ENCODE results near the gene HDGF.

DNA sequence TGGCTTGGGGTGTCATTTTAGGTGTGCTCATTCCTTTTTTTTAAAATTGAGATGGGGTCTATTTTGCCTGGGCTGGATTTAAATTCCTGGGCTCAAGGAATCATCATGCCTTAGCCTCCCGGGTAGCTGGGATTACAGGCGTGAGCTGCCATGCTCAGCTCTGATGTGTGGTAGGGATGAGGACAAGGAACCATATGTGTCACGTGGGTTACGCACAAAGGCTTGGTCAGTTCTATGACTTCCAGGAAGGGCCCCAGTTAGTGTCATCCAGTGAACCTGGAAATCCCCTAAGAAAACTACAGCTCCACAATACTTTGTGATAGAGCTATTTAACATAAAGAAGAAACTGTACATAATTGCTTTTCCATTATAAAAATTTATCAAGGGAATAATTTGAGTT lies 29.9 kb downstream of the HDGF start:
- no peak for TF ChIP-seq POLR2AphosphoS5 (IDR thresholded peaks at IDR 0.05; ENCODE audit: low read depth)
- TF ChIP-seq, protein P1, sequence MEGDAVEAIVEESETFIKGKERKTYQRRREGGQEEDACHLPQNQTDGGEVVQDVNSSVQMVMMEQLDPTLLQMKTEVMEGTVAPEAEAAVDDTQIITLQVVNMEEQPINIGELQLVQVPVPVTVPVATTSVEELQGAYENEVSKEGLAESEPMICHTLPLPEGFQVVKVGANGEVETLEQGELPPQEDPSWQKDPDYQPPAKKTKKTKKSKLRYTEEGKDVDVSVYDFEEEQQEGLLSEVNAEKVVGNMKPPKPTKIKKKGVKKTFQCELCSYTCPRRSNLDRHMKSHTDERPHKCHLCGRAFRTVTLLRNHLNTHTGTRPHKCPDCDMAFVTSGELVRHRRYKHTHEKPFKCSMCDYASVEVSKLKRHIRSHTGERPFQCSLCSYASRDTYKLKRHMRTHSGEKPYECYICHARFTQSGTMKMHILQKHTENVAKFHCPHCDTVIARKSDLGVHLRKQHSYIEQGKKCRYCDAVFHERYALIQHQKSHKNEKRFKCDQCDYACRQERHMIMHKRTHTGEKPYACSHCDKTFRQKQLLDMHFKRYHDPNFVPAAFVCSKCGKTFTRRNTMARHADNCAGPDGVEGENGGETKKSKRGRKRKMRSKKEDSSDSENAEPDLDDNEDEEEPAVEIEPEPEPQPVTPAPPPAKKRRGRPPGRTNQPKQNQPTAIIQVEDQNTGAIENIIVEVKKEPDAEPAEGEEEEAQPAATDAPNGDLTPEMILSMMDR (conservative IDR thresholded peaks at IDR 0.05; ENCODE audit: low read depth in 2 of 2) = no peak
- no peak for TF ChIP-seq REST (IDR thresholded peaks at IDR 0.05; ENCODE audit: unreplicated experiment)
- no peak for TF ChIP-seq EZH2 (IDR thresholded peaks at IDR 0.05; ENCODE audit: low read depth, unreplicated experiment)
- no peak for TF ChIP-seq CREB1 (CRISPR knock-in tag; IDR thresholded peaks at IDR 0.05; ENCODE audit: low read depth)
- TF ChIP-seq EZH2phosphoT487 (IDR thresholded peaks at IDR 0.05; ENCODE audit: unreplicated experiment) = no peak
- TF ChIP-seq JUNB (IDR thresholded peaks at IDR 0.05; ENCODE audit: unreplicated experiment) = no peak
- no peak for TF ChIP-seq NANOG (IDR thresholded peaks at IDR 0.05; ENCODE audit: borderline replicate concordance)
- no peak for TF ChIP-seq ZNF331 (CRISPR knock-in tag; IDR thresholded peaks at IDR 0.05; ENCODE audit: low read depth)

All from GM23338 (cell line).